ENCODE measurements around the gene DOCK2.

DNA sequence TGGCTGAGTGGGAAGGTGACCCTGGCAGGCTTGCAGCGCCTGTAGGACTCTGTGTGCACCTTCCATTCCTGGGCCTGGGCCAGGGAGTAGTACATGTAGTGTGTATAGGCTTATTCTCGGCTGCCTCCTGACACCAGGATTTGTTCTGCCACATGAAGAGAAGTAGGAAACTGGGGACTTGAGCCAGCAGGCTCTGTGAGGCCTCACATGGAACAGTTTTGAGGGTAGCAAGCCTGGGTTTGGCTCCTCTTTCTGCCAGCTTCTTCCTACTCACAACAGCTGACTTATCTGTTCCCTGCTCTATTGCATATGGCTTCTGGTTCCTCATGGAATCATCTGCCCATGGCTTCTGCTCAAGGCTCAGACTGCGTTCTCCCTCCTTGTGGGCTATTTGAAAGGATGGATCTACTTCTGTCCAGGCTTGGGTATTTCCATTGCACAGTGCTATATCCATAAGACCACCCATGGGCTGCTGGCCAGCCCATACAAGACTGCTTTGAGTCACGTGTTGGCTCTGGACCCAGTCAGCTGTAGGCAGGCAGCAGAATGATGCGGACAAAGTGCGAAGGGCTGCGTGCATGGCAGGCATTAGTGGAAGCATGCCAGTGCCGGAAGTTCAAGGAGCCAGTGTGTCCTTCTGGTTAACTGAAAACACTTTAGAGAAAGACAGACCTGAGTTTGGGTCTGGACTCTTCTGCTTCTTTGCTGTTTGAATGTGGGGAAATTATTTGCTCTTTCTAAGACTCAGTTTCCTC, 354.2 kb downstream of the DOCK2 start:
- TF ChIP-seq CTCF (IDR thresholded peaks at IDR 0.05) (no peak), POLR2A (IDR thresholded peaks at IDR 0.05) (no peak)

Measured in uterus (tissue), 2 donors.